IMR-90 (cell line): ENCODE data around the gene SMIM41. TPM values are rescaled to one million over a fixed set of nuclear protein-coding genes. Genes with fewer than 3 reads are reported as not detected.

Experiments
- ATAC-seq: fragments of 200-7000 bp; cut with Tn5 transposase; 2 replicates; pipeline ENCODE4 v1.9.1; 2020; ENCODE audit warnings: low read depth, mild to moderate bottlenecking, moderate library complexity
- BruUV-seq: library from RNA; stranded (reverse); fragments of 400-500 nt; replicated peaks from 2 replicates; lab custom pipeline; 2021; lab: Mats Ljungman, UMichigan
- CTCF ChIA-PET: fragments of 300-600 bp; formaldehyde crosslinking; extraction: SDS; loops from one replicate; lab custom pipeline; 2021; ENCODE audit warnings: antibody characterized with exemption; lab: Yijun Ruan, JAX
- POLR2A ChIA-PET: fragments of 300-600 bp; sonication (Branson Sonifier 250); formaldehyde crosslinking; loops from one replicate; lab custom pipeline; 2022; ENCODE audit warnings: antibody characterized with exemption; ENCODE audit not compliant: unreplicated experiment; lab: Charles Lee
- DNase-seq: peaks from one replicate; pipeline ENCODE4 v3.0.0; 2013
- H2AFZ ChIP-seq: replicated peaks from 2 replicates; pipeline ENCODE3; 2013; ENCODE audit warnings: low read length, mild to moderate bottlenecking; ENCODE audit not compliant: poor library complexity
- H2AK5ac ChIP-seq: 2 replicates; pipeline ENCODE4 v1.6.1; 2013; ENCODE audit warnings: low read depth, low read length, inconsistent platforms
- H2AK9ac ChIP-seq: replicated peaks from 2 replicates; pipeline ENCODE3; 2013; ENCODE audit warnings: mild to moderate bottlenecking, low read depth, low read length, moderate library complexity; ENCODE audit not compliant: poor library complexity
- H2BK120ac ChIP-seq: 2 replicates; pipeline ENCODE4 v1.6.1; 2013; ENCODE audit warnings: low read depth, low read length, inconsistent platforms
- H2BK15ac ChIP-seq: 3 replicates; pipeline ENCODE4 v1.6.1; 2013; ENCODE audit warnings: low read depth, low read length, inconsistent platforms
- H2BK20ac ChIP-seq: 2 replicates; pipeline ENCODE4 v1.6.1; 2013; ENCODE audit warnings: low read depth, mild to moderate bottlenecking, inconsistent platforms, low read length, moderate library complexity
- H2BK5ac ChIP-seq: 2 replicates; pipeline ENCODE4 v1.6.1; 2013; ENCODE audit warnings: mild to moderate bottlenecking, low read depth, low read length, inconsistent platforms; ENCODE audit not compliant: poor library complexity, severe bottlenecking
- H3K14ac ChIP-seq: replicated peaks from 2 replicates; pipeline ENCODE4 v1.6.1; 2013; ENCODE audit warnings: low read depth, low read length, inconsistent platforms
- H3K18ac ChIP-seq: 2 replicates; pipeline ENCODE4 v1.6.1; 2013; ENCODE audit warnings: low read depth, low read length, control low read depth
- H3K23ac ChIP-seq: 2 replicates; pipeline ENCODE4 v1.6.1; 2013; ENCODE audit warnings: low read depth, low read length, inconsistent platforms
- H3K27ac ChIP-seq: 2 replicates; pipeline ENCODE4 v1.5.1; 2013; ENCODE audit warnings: mild to moderate bottlenecking, control low read depth, low read length; ENCODE audit not compliant: insufficient read depth
- H3K27me3 ChIP-seq: 2 replicates; pipeline ENCODE4 v1.6.1; 2013; ENCODE audit warnings: low read length; ENCODE audit not compliant: control insufficient read depth, insufficient read depth
- H3K36me3 ChIP-seq: 2 replicates; pipeline ENCODE4 v1.6.1; 2013; ENCODE audit warnings: low read length, mixed read lengths; ENCODE audit not compliant: control insufficient read depth, insufficient read depth
- H3K4ac ChIP-seq: 2 replicates; pipeline ENCODE4 v1.6.1; 2013; ENCODE audit warnings: low read depth, low read length, inconsistent platforms
- H3K4me1 ChIP-seq: 2 replicates; pipeline ENCODE4 v1.6.1; 2013; ENCODE audit warnings: low read length, mixed read lengths; ENCODE audit not compliant: control insufficient read depth, insufficient read depth
- H3K4me2 ChIP-seq: 2 replicates; pipeline ENCODE4 v1.6.1; 2013; ENCODE audit warnings: low read depth, mild to moderate bottlenecking, control low read depth, low read length, moderate library complexity
- H3K4me3 ChIP-seq: 2 replicates; pipeline ENCODE4 v1.5.1; 2013; ENCODE audit warnings: low read depth, mild to moderate bottlenecking, control low read depth, low read length, moderate library complexity; ENCODE audit not compliant: insufficient read depth
- H3K56ac ChIP-seq: 2 replicates; pipeline ENCODE4 v1.6.1; 2013; ENCODE audit warnings: low read length, inconsistent platforms; ENCODE audit not compliant: insufficient read depth; ENCODE audit errors: extremely low read depth
- H3K79me1 ChIP-seq, 2 experiments: 2 replicates each; pipeline ENCODE4 v1.6.1; 2013; ENCODE audit warnings: low read length in 2 of 2, inconsistent platforms in 1 of 2, low read depth in 1 of 2
- H3K9ac ChIP-seq: 2 replicates; pipeline ENCODE4 v1.6.1; 2013; ENCODE audit warnings: low read depth, low read length, control low read depth
- H3K9me1 ChIP-seq: 2 replicates; pipeline ENCODE4 v1.6.1; 2013; ENCODE audit warnings: low read length, inconsistent platforms; ENCODE audit not compliant: insufficient read depth
- H3K9me3 ChIP-seq: 2 replicates; pipeline ENCODE4 v1.6.1; 2013; ENCODE audit warnings: low read length; ENCODE audit not compliant: control insufficient read depth, insufficient read depth
- H4K20me1 ChIP-seq: 2 replicates; pipeline ENCODE4 v1.6.1; 2013; ENCODE audit warnings: low read length, inconsistent platforms; ENCODE audit not compliant: insufficient read depth
- H4K5ac ChIP-seq: 2 replicates; pipeline ENCODE4 v1.6.1; 2013; ENCODE audit warnings: mild to moderate bottlenecking, low read depth, low read length, control low read depth
- H4K8ac ChIP-seq, 2 experiments: 2 replicates each; pipeline ENCODE4 v1.6.1; 2013; ENCODE audit warnings: low read depth in 2 of 2, low read length in 2 of 2, control low read depth in 1 of 2, inconsistent platforms in 1 of 2
- H4K91ac ChIP-seq: 2 replicates; pipeline ENCODE4 v1.6.1; 2013; ENCODE audit warnings: low read depth, low read length, inconsistent platforms; ENCODE audit not compliant: insufficient read depth
- BHLHE40 ChIP-seq: fragments of 150-350 bp; IDR thresholded peaks from 2 replicates; pipeline ENCODE4 v1.6.1; 2016; ENCODE audit warnings: mild to moderate bottlenecking, low read depth, low read length
- MXI1 ChIP-seq: IDR thresholded peaks from 2 replicates; pipeline ENCODE4 v1.6.1; 2012; ENCODE audit warnings: low read depth, mild to moderate bottlenecking, low read length, moderate library complexity, borderline replicate concordance
- WGBS, 2 experiments: methylation state at CpG; one replicate each; pipeline versions ENCODE4 v1.1.5 to v1.1.7; 2013; ENCODE audit warnings: missing lambda C conversion rate in 2 of 2; ENCODE audit not compliant: insufficient read length in 1 of 2; ENCODE audit errors: extremely low coverage in 2 of 2; 5-methylcytosine and 5-hydroxymethylcytosine counted together
- dilution Hi-C: fragments of 300-500 bp; cut with HindIII; formaldehyde crosslinking; loops from one replicate; pipeline ENCODE4 v1.14.3; 2018; ENCODE audit warnings: low sequenced_read_pairs; ENCODE audit not compliant: unreplicated experiment
- in situ Hi-C: fragments of 300-500 bp; cut with MboI; formaldehyde crosslinking; loops from 3 replicates; pipeline ENCODE4 v1.14.3; 2019; ENCODE audit warnings: low sequenced_read_pairs, inconsistent platforms, mixed read lengths
- intact Hi-C: fragments of 100-400 bp; cut with micrococcal nuclease; formaldehyde crosslinking; loops from 2 replicates; pipeline ENCODE4 v1.10.0; 2022
- polyA plus RNA-seq, 3 experiments: library from polyadenylated mRNA; depleted of rRNA; stranded (reverse); fragments of >200 nt; gene quantifications; 2 replicates each; pipeline ENCODE4 v1.2.3, GENCODE V29; 2012; ENCODE audit warnings: low replicate concordance in 1 of 3
- total RNA-seq: library from RNA; depleted of rRNA; stranded (reverse); fragments of >200 nt; gene quantifications from 2 replicates; pipeline ENCODE4 v1.2.3, GENCODE V29; 2012

Gene SMIM41
- total and polyA plus RNA-seq, 2 of the 4 experiments (the other 2 are of a cell fraction) = not detected

DNA sequence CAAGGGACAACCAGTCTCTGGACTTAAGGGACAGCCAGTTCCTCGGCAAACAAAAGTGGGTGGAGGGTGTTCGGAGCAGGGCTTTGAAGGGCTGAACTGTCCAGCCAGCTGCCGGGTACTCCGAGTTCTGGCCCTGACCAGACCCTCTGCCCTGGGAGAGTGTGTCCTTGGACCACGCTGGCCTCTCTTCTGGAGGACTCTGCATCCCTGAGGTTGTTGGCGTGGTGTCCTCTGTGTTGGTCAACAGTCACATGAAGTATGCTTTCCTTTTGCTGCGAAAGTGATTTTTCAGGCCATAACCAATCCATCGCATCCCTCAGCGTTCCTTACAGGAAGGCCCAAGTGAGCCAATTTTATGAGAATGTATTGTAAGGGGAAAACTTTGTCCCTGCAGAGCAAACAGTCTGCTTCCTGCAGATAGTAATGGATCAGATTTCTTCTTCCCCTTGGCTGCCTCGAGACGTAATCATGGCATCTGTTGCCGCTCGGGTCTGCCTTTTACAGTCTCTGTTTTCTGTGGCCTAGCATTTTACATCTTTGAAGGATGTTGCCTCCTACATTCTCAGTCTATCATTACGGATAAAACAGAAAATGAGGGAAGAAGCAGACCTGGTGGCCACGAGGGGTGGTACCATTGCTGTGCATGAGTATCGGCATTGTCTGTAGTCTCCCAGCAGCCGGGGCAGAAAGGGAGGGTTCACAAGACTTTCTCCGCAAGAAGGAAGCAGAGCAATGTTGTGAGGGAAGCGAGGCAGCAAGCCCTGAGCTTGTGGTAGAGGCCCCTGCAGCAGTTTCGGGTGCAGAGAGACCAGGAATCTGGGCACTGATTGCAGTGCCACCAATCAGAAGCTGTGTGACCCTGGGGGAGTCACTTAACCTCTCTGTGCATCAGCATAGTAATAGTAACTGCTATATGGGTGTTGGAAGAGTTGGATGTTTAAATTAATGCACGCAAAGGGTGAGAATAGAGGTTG lies 47.4 kb downstream of the SMIM41 start:
- H2AK5ac ChIP-seq = no peak overlapping the region
- no peak overlapping the region for H3K14ac ChIP-seq
- no peak overlapping the region for H3K27ac ChIP-seq
- H3K79me1 ChIP-seq = no peaks in the 10 kb centered on the region
- H4K5ac ChIP-seq = peak overlapping the region; percentile 76; the same call in 1 of the 2 replicates
- H3K56ac ChIP-seq = no peak overlapping the region
- peaks cover 3% of the 10 kb centered on the region for H3K9me3 ChIP-seq
- no peaks in the 10 kb centered on the region for H4K20me1 ChIP-seq
- DNase-seq = peak; percentile 39
- H2BK15ac ChIP-seq = no peak overlapping the region
- POLR2A ChIA-PET = no interaction called here
- dilution Hi-C loops (no loop called here), intact Hi-C loops (no loop called here), in situ Hi-C loops (no loop called here)
- no peaks in the 10 kb centered on the region; the same call in 1 of the 2 replicates for H3K9me1 ChIP-seq
- WGBS, 2 experiments = 77% methylated on average over 11 of the region's 21 CpGs; no CpG with 5 or more reads in 1 of the 2 experiments
- no peak overlapping the region for H2AFZ ChIP-seq
- no peak overlapping the region for H2BK5ac ChIP-seq
- no peak overlapping the region for H3K4ac ChIP-seq
- peak; percentile 64 for ATAC-seq
- H3K4me3 ChIP-seq = no peak overlapping the region
- no peak overlapping the region for H2BK120ac ChIP-seq
- no peak overlapping the region for H3K4me2 ChIP-seq
- H3K4me1 ChIP-seq = no peaks in the 10 kb centered on the region
- no TSS peak for BruUV-seq
- no peak overlapping the region for H3K23ac ChIP-seq
- no peaks in the 10 kb centered on the region for H3K36me3 ChIP-seq
- H2AK9ac ChIP-seq = no peak overlapping the region
- no peak overlapping the region for H2BK20ac ChIP-seq
- TF ChIP-seq BHLHE40 = no peak
- TF ChIP-seq MXI1 = no peak
- H3K9ac ChIP-seq = no peak overlapping the region
- H3K27me3 ChIP-seq = peaks cover 12% of the 10 kb centered on the region
- H4K91ac ChIP-seq = no peak overlapping the region
- peak overlapping the region in 1 of 2 experiments; percentile 32; a peak in 1 of 4 replicates for H4K8ac ChIP-seq
- CTCF ChIA-PET = interaction anchor here (0.6 to 3.1 kb wide), 3 partner anchors 101 to 854 kb away, joined by 3 to 15 read pairs (median 4); no protein-coding TSS in a partner anchor
- H3K18ac ChIP-seq = 0 out of 2 replicates have a peak overlapping the region, but pooled peaks have one; percentile 17
